T-helper 2 cell (primary cell): ENCODE results near the gene KCNJ15.

Source experiments
- DNase-seq, 5 experiments: peaks; one replicate each; pipeline versions ENCODE4 v3.0.0 to v3.0.0-alpha.2; 2012 to 2022

The KCNJ15 gene

DNA sequence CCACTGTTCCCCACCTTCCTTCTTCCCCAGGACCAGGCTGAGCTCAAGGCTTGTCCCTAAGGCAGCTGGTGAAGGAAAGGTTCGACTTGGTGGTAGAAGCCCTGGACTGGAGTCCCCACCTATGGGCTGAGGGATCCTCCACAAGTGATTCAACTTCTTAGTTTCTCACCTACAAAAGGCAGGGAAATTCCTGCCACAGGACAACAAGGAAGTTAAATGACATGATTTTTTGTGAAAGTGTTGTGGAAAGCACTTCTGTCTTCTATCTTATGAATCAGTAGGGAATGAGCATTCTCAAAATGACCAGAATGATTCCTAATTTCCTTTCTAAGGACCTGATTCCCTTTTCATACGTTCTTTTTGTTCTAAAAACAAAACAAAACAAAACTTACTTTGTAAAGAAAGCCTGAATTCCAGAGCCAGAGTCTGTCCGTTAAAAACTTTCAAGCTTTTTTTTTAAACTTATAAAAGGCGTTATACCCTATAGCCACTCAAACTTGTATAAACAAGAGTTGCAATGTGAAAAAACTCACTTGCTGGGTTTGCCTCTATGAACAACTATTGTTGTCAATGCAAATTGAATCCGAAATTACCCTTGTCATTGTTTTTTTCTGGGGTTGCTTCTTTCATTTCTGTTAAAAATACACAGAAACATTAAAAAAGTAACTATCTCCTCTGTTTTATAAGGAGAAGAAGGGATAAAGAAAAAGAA lies 12.2 kb downstream of the KCNJ15 start:
- DNase-seq, result no peak

GRCh38 chr21:38269576-38269936 lies 12.8 kb downstream of the KCNJ15 start:
- DNase-seq, result peak in 1 of 5 experiments; percentile 22

DNA sequence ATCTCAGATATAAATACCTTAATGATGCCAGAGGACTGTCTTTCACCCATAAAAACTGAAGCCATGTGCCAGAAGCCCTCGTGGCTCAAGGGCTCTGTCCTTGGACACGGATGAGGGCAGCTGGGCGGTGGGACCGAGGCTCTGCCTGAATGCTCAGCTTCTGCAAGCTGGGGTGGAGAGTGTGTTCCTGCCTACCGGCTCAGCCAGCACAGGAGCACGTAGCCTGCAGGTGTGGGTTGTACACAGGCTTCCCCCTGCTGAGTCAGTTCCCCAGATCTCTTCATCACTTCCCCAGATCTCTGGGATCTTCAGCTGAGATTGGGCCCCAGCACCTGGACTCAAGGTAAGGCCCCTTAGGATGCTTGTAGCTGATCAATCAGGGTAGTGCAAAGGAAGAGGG lies 15.4 kb downstream of the KCNJ15 start:
- DNase-seq, result no peak

DNA sequence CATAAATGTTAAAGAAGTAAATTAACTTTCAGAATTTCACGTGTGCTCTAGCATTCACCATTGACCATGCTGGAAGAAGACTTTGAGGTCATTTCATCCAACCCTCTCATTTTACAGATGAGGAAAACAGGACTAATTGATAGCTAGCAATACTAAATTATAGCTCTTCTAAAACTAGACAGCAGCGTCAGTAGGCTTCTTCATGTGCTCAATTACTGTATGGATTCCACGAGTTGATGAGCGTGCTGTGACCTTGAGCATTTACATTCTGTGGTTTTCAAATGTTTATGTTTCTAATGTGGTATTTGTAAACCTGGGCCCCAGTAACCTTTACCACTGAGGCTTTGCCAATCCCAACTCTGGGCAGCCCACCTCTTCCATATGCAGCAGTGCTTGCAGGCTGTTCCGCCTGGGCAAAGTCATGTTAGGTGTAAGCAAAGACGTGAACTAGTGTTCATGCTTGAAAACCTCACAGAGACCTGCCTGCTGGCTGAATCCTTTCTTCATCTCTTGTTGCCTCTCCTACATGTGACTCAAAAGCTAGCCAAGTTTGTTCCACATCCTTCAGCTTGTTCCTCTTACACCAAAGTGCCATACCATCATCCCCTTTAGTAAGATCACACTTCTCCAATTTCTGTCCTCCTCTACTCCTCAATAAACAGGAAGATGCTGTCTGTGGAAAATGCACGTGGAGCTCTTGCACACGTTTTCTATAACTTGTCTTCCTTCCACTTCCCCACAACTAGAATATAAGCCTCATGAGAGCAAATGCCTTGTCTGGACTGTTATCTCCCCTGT lies 17.2 kb downstream of the KCNJ15 start:
- no peak for DNase-seq

GRCh38 chr21:38277501-38278131 lies 20.8 kb downstream of the KCNJ15 start:
- DNase-seq, result peak in 1 of 5 experiments; percentile 22

GRCh38 chr21:38280454-38280853 lies 23.7 kb downstream of the KCNJ15 start:
- no peak for DNase-seq

- DNase-seq, result no peak
Measured at GRCh38 chr21:38280867-38281266, 24.1 kb downstream of the KCNJ15 start.

DNA sequence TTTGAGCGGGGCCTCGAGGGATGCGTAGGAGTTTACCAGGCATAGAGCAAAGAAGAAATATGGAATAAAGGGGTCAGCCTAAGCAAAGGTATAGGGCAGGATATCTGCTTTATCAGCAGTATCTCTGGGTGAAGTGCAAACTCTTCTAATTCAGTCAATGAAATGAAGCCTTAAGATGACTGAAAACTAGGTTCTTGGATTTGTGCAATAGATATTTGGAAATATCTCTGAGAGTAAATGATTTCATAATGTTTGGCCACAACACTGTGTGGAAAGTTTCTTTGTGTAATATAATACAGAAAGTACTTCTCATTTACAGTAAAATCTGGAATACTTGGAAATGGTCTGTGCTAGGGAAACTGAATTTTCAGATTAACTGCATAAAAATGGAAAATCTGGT lies 26.1 kb downstream of the KCNJ15 start:
- DNase-seq, result no peak

GRCh38 chr21:38284216-38284615 lies 27.4 kb downstream of the KCNJ15 start:
- DNase-seq, result no peak

GRCh38 chr21:38286739-38287471 lies 30.1 kb downstream of the KCNJ15 start:
- peak in 1 of 5 experiments; percentile 15 for DNase-seq

DNA sequence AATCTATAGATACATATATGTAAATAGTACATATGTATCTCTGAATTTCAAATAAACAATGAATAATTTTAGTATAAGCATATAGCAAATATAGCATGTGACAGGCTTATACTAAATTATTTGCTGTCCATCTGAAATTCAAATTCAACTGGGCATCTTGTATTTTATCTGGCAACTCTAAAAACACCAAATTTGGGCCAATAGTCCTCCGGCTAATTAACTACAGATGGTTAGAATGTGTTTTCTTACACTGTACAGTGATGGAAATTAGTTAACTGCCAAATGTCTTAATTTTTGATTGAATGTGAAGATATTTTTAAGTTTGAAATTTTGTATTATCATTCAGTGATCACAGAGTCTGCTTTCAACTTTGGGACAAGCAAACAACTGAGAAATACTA lies 30.7 kb downstream of the KCNJ15 start:
- no peak for DNase-seq

GRCh38 chr21:38289705-38290485 lies 33.1 kb downstream of the KCNJ15 start:
- no peak for DNase-seq

GRCh38 chr21:38290809-38291208 lies 34.0 kb downstream of the KCNJ15 start:
- DNase-seq, result no peak

DNA sequence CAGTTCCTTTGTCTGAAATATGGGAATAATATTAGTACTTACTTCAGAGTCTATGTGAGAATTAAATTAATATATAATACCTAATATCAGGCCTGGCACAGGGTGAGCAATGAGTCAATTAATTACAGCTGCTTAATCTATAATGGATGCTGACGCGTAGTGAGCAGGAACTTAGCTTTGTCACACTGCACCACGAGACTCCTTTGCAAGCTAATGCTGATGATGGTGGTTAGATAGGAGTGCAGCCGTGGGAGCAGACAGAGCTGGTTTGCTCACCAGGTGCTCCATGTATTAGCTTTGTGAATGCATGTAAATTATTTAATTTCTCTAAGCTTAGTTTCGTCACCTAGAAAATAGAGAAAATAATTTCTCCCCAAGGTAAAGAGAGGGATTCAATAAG lies 35.1 kb downstream of the KCNJ15 start:
- peak in 1 of 5 experiments; percentile 68 for DNase-seq

DNA sequence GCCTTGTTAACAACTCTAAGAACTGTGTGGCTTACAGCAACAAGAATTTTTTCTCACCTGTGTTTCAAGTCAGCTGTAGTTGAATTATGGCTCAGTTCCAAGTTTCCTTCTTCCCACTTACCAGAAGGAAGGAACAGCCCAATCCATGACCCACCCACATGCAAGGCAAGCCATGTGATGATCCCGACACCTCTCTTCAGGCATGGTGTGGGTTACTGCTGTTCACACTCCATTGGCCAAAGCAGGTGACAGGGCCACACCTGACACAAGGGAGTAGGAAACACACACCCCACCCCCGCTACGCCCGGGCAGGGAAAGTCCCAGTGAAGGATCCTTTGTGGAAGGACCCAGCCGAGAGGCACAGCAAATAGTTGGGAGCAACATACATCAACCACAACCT lies 36.3 kb downstream of the KCNJ15 start:
- DNase-seq, result no peak

DNA sequence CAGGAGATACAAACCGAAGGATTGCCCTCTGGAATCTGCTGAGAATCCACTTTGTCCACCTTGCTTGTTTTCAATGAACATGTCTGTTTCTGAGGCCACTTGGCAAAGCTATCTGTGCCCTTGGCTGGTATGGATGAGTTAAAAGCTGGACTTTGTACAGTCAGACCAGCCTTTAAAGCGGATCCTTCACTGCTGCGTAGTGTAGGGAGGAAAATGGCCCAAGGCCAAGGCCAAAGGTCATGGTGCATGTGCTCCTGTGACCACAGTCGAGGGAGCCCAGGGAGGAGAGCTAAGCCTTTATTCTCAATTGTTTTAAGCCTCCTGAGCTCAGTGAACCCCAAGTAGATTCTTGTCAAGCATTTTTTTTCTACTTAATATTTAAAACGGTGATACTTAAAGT lies 37.0 kb downstream of the KCNJ15 start:
- no peak for DNase-seq

- no peak for DNase-seq
Measured at GRCh38 chr21:38294609-38295008, 37.8 kb downstream of the KCNJ15 start.

DNA sequence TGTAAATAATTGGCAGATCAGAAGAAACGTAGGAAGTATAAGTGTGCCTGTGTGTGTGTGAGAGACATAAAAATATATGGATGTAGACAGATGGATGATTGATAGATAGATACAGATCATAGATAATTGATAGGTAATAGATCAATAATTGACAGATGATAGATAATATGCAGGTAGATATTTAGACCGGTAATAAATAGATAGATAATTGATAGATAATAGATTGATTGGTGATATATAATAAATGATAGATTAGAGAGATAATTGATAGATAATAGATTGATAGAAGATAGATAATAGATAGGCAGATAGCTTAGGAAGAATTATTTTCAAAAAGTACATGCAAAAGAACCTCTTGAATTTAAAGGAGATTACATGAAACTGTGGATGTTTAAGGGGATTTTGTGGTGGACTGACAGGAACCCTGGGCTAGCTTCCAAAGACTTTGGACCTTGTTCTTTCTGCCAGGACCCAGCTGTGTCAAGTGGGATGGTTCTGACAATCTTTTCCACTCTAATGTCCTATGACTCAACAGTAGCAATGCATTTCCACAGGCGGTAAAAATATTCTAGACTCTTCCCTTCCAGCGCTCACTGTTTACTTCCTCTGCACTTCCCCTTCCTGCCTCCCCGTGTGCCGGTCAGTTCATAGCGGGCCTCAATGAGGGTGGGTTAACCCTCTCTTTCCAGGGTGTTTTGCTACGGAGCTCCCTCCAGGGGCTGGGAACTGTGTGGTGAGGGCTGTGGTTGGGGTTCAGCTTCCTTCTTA lies 39.4 kb downstream of the KCNJ15 start:
- DNase-seq, result no peak

DNA sequence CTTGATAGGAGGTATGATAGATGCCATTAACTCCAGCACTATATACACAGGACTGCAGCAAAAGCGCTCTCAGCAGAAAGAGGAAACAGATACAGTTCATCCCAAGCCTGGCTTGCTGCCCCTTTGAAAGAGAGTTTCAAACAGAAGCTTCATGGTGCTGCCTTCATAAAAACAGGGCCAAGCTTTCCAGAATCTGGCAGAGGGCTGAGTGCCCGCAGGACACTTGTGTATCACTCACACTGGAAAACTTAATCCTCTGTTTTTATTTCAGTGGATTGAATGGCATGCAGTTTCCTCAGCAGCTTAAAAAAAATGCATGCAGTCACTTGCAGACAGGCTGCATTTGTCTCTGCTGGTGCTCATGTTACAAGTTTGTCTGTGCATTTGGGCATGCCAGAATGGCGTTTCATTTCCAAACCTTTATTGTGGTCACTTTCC lies 40.4 kb downstream of the KCNJ15 start:
- DNase-seq, result peak in 1 of 5 experiments; percentile 19

- DNase-seq, result no peak
Measured at GRCh38 chr21:38297871-38298270, 41.1 kb downstream of the KCNJ15 start.

GRCh38 chr21:38298832-38299231 lies 42.0 kb downstream of the KCNJ15 start:
- DNase-seq, result no peak
